ENCODE results near the gene GNG8.

GNG8 gene

GRCh38 chr19:46635920-46636761 lies at the start of gene GNG8:
Gene GNG8 (minus strand): TSS chr19:46636202. CDS start chr19:46634682, 1,520 bp downstream.
- FAIRE-seq, result no peak

GRCh38 chr19:46685189-46685588 lies 49.2 kb upstream of the GNG8 start:
- FAIRE-seq, result no peak

- no peak for FAIRE-seq
Observed at GRCh38 chr19:46678110-46678732, 42.2 kb upstream of the GNG8 start.

GRCh38 chr19:46674416-46675178 lies 38.6 kb upstream of the GNG8 start:
- FAIRE-seq, result peak; percentile 21

- no peak for FAIRE-seq
Observed at GRCh38 chr19:46670813-46671212, 34.8 kb upstream of the GNG8 start.

- no peak for FAIRE-seq
Observed at GRCh38 chr19:46668662-46669061, 32.7 kb upstream of the GNG8 start.

- FAIRE-seq, result no peak
Observed at GRCh38 chr19:46665072-46665471, 29.1 kb upstream of the GNG8 start.

GRCh38 chr19:46661735-46662592 lies 26.0 kb upstream of the GNG8 start:
- FAIRE-seq, result peak; percentile 91

GRCh38 chr19:46661020-46661731 lies 25.2 kb upstream of the GNG8 start, which contains the start of gene DACT3:
Gene DACT3 (minus strand): TSS chr19:46661182. CDS start chr19:46661064, 118 bp downstream.
- FAIRE-seq, result peak; percentile 100

GRCh38 chr19:46660551-46661019 lies 24.6 kb upstream of the GNG8 start:
- no peak for FAIRE-seq

- no peak for FAIRE-seq
Observed at GRCh38 chr19:46660008-46660517, 24.1 kb upstream of the GNG8 start.

- no peak for FAIRE-seq
Observed at GRCh38 chr19:46659151-46660007, 23.4 kb upstream of the GNG8 start.

- no peak for FAIRE-seq
Observed at GRCh38 chr19:46656541-46656940, 20.5 kb upstream of the GNG8 start.

GRCh38 chr19:46654621-46655152 lies 18.7 kb upstream of the GNG8 start:
- FAIRE-seq, result no peak

- FAIRE-seq, result no peak
Observed at GRCh38 chr19:46650445-46650844, 14.4 kb upstream of the GNG8 start.

GRCh38 chr19:46648961-46649960 lies 13.3 kb upstream of the GNG8 start:
- no peak for FAIRE-seq

- FAIRE-seq, result no peak
Observed at GRCh38 chr19:46648060-46648960, 12.3 kb upstream of the GNG8 start.

- no peak for FAIRE-seq
Observed at GRCh38 chr19:46646402-46646801, 10.4 kb upstream of the GNG8 start.

Data from G401.6 (cell line).